K562 (cell line): Measurements from ENCODE around the gene HIVEP3. TPM values are rescaled to one million over a fixed set of nuclear protein-coding genes. Genes with fewer than 3 reads are reported as not detected.

Experiments
- ATAC-seq: fragments of 200-7000 bp; cut with Tn5 transposase; 3 replicates; pipeline ENCODE4 v1.9.1; 2020; ENCODE audit warnings: moderate library complexity
- BruUV-seq: library from RNA; stranded (reverse); fragments of 400-500 nt; replicated peaks from 2 replicates; lab custom pipeline; 2021; lab: Mats Ljungman, UMichigan
- CTCF ChIA-PET: fragments of 300-600 bp; formaldehyde crosslinking; extraction: SDS; loops from one replicate; lab custom pipeline; 2021; ENCODE audit warnings: low intra/inter-chr PET ratio; lab: Yijun Ruan, JAX
- POLR2A ChIA-PET: fragments of 300-600, 350-650 bp; sonication (Branson Sonifier 250); formaldehyde crosslinking; extraction: SDS; loops from one replicate; lab custom pipeline; 2021; ENCODE audit warnings: antibody characterized with exemption, inconsistent platforms; lab: Yijun Ruan, JAX
- DNase-seq, 4 experiments: peaks; one replicate each; pipeline versions ENCODE4 v3.0.0 to v3.0.0-alpha.2; 2011 to 2018; ENCODE audit warnings: low spot score in 3 of 4, mixed read lengths in 3 of 4; ENCODE audit errors: extremely low read depth in 1 of 4
- FAIRE-seq: peaks from 2 replicates; lab custom pipeline; 2011; peaks lifted over from hg19 to GRCh38; lab: Jason Lieb, UNC
- H2AFZ ChIP-seq: 2 replicates; pipeline ENCODE4 v1.6.0; 2011; ENCODE audit warnings: low read depth, low read length, control low read depth, inconsistent platforms
- H3K27ac ChIP-seq: fragments of 200-600 bp; 3 replicates; pipeline ENCODE4 v1.8.0; 2011; ENCODE audit warnings: low read depth, mild to moderate bottlenecking, control low read depth, inconsistent platforms, low read length, moderate library complexity, mixed read lengths; ENCODE audit errors: extremely low read depth
- H3K27me3 ChIP-seq, 2 experiments: fragments of 300-600 bp in 1 of 2; 2 replicates in 1 of 2; 3 replicates in 1 of 2; pipeline versions ENCODE4 v1.6.0 to v1.8.0; 2011; ENCODE audit warnings: inconsistent platforms in 2 of 2, low read length in 2 of 2, mild to moderate bottlenecking in 1 of 2, mixed read lengths in 1 of 2, moderate library complexity in 1 of 2; ENCODE audit not compliant: control insufficient read depth in 2 of 2, insufficient read depth in 2 of 2
- H3K36me3 ChIP-seq: fragments of 300-600 bp; 3 replicates; pipeline ENCODE4 v1.8.0; 2011; ENCODE audit warnings: mild to moderate bottlenecking, low read length, inconsistent platforms; ENCODE audit not compliant: control insufficient read depth, insufficient read depth
- H3K4me1 ChIP-seq, 2 experiments: fragments of 200-600 bp in 1 of 2; replicated peaks in 1 of 2; 2 replicates in 1 of 2; 3 replicates in 1 of 2; pipeline versions ENCODE4 v1.5.1 to v1.8.0; 2011; ENCODE audit warnings: inconsistent platforms in 2 of 2, low read length in 2 of 2, mild to moderate bottlenecking in 1 of 2, mixed read lengths in 1 of 2, moderate library complexity in 1 of 2; ENCODE audit not compliant: control insufficient read depth in 2 of 2, insufficient read depth in 2 of 2
- H3K4me2 ChIP-seq: 2 replicates; pipeline ENCODE4 v1.6.1; 2011; ENCODE audit warnings: low read length, control low read depth, inconsistent platforms, mixed read lengths; ENCODE audit not compliant: insufficient read depth
- H3K4me3 ChIP-seq: fragments of 200-600 bp; sonication (generic), shearing (Covaris generic); 2 replicates; pipeline ENCODE4 v1.5.1; 2016; ENCODE audit warnings: control low read depth, inconsistent platforms
- H3K79me2 ChIP-seq: fragments of 200-600 bp; 3 replicates; pipeline ENCODE4 v1.8.0; 2011; ENCODE audit warnings: low read length, inconsistent platforms; ENCODE audit not compliant: control insufficient read depth, insufficient read depth
- H3K9ac ChIP-seq, 2 experiments: 2 replicates each; pipeline versions ENCODE4 v1.6.0 to v1.6.1; 2011; ENCODE audit warnings: low read depth in 2 of 2, low read length in 2 of 2, control low read depth in 1 of 2, inconsistent platforms in 1 of 2, mild to moderate bottlenecking in 1 of 2, mixed read lengths in 1 of 2; ENCODE audit not compliant: insufficient read depth in 1 of 2
- H3K9me1 ChIP-seq: one replicate; pipeline ENCODE4 v1.6.0; 2011; ENCODE audit warnings: inconsistent platforms, mild to moderate bottlenecking, low read length, moderate library complexity; ENCODE audit not compliant: control insufficient read depth, insufficient read depth
- H3K9me3 ChIP-seq: replicated peaks from 2 replicates; pipeline ENCODE4 v1.5.1; 2011; ENCODE audit warnings: low read depth, low read length, inconsistent platforms; ENCODE audit not compliant: control insufficient read depth, insufficient read depth
- H4K20me1 ChIP-seq: replicated peaks from 2 replicates; pipeline ENCODE4 v1.6.1; 2011; ENCODE audit warnings: low read length, inconsistent platforms, mixed read lengths; ENCODE audit not compliant: control insufficient read depth, insufficient read depth
- DACH1 ChIP-seq: fragments of 450-650 bp; IDR thresholded peaks from 2 replicates; pipeline ENCODE4 v1.6.1; 2018; ENCODE audit not compliant: partially characterized antibody
- ESRRA ChIP-seq: fragments of 450-650 bp; IDR thresholded peaks from 2 replicates; pipeline ENCODE4 v1.6.1; 2014; ENCODE audit warnings: low read depth, mild to moderate bottlenecking, moderate library complexity, borderline replicate concordance
- IRF9 ChIP-seq: fragments of 450-650 bp; IDR thresholded peaks from 2 replicates; pipeline ENCODE4 v1.6.1; 2016; ENCODE audit warnings: missing biosample characterization, missing genetic modification characterization
- KHSRP ChIP-seq: fragments of 450-650 bp; IDR thresholded peaks from 2 replicates; pipeline ENCODE4 v1.6.1; 2017
- PATZ1 ChIP-seq: fragments of 250-450 bp; sonication (Bioruptor Pico); IDR thresholded peaks from 2 replicates; pipeline ENCODE4 v1.5.0; 2020; ENCODE audit warnings: mild to moderate bottlenecking, borderline replicate concordance
- PML ChIP-seq: IDR thresholded peaks from 2 replicates; pipeline ENCODE4 v1.6.1; 2012; ENCODE audit warnings: low read length, inconsistent platforms
- ZNF76 ChIP-seq: fragments of 250-450 bp; sonication (Bioruptor Pico); IDR thresholded peaks from 2 replicates; pipeline ENCODE4 v1.4.0; 2020; ENCODE audit warnings: mild to moderate bottlenecking, moderate library complexity, borderline replicate concordance
- ZSCAN32 ChIP-seq: fragments of 450-650 bp; formaldehyde crosslinking; IDR thresholded peaks from 2 replicates; pipeline ENCODE4 v1.4.0; 2020; ENCODE audit warnings: mild to moderate bottlenecking, moderate library complexity
- WGBS: fragments of 100-300 bp; shearing (Covaris generic); methylation state at CpG from one replicate; pipeline ENCODE4 v1.1.6; 2016; ENCODE audit warnings: low coverage, mixed read lengths; ENCODE audit not compliant: insufficient coverage; ENCODE audit errors: missing lambda C conversion rate; 5-methylcytosine and 5-hydroxymethylcytosine counted together
- in situ Hi-C: fragments of 300-500 bp; cut with MboI; formaldehyde crosslinking; loops from 4 replicates; pipeline ENCODE4 v1.15.0; 2018; ENCODE audit warnings: inconsistent platforms, mixed read lengths
- intact Hi-C: fragments of 100-400 bp; cut with micrococcal nuclease; formaldehyde crosslinking; loops from 2 replicates; pipeline ENCODE4 v1.14.2; 2022
- polyA plus RNA-seq, 8 experiments: library from polyadenylated mRNA; depleted of rRNA in 4 of 8; stranded (reverse) in 5 of 8; unstranded in 3 of 8; fragments of >200 nt; fragmentation: Nextera tagmentation in 2 of 8; fragmentation: Illumina TruSeq in 1 of 8; extraction: Ambion mirVana in 2 of 8; extraction: Trizol in 1 of 8; gene quantifications; 2 replicates each; pipeline versions ENCODE4 v1.2.1 to v1.2.3, GENCODE V29; 2011 to 2014; ENCODE audit warnings: inconsistent platforms in 1 of 8, missing spikeins in 1 of 8
- total RNA-seq, 7 experiments: library from RNA; depleted of rRNA in 6 of 7; stranded (reverse); fragments of >200 nt in 6 of 7; fragmentation: Illumina TruSeq in 2 of 7; extraction: Trizol in 2 of 7; gene quantifications; 2 replicates each; pipeline versions ENCODE4 v1.2.1 to v1.2.3, GENCODE V29; 2011 to 2021; ENCODE audit warnings: low replicate concordance in 1 of 7

HIVEP3 gene
- total and polyA plus RNA-seq, 9 of the 15 experiments (the other 6 are each of a cell fraction or from before 2014, with no cell fraction given) = 0.09 to 0.58 (median 0.34) TPM; not detected in 1

- no peak for DNase-seq
- ATAC-seq = no peak
- Histone ChIP-seq H3K27ac (no peak overlapping the region), H4K20me1 (0 out of 2 replicates have a peak, but pooled peaks cover 3% of the 10 kb centered on the region)
- FAIRE-seq = no peak
- TF ChIP-seq PML = no peak
- TF ChIP-seq ESRRA = peak; percentile 20; the same call in 1 of the 2 replicates
- TF ChIP-seq, all 486 proteins: peak for 1
- in situ Hi-C loops = no loop called here
- Histone ChIP-seq H3K4me3 (no peak overlapping the region), H3K9me1 (no peaks in the 10 kb centered on the region), H3K36me3 (no peaks in the 10 kb centered on the region), H2AFZ (no peak overlapping the region), H3K4me1 (no peaks in the 10 kb centered on the region), H3K9me3 (no peaks in the 10 kb centered on the region), H3K79me2 (no peaks in the 10 kb centered on the region), H3K27me3 (peaks cover 5 to 35% of the 10 kb centered on the region in 2 experiments; a peak in 3 of 5 replicates), H3K9ac (no peak overlapping the region), H3K4me2 (no peak overlapping the region)
- intact Hi-C loops = no loop called here
- CTCF ChIA-PET = no interaction called here
- BruUV-seq = no TSS peak
- POLR2A ChIA-PET = interaction anchor here (0.5 kb wide), 1 partner anchor 124 kb away, joined by 3 read pairs; no protein-coding TSS in a partner anchor
- WGBS = under 1% methylated on average over 8 of the region's 9 CpGs
Observed at GRCh38 chr1:41751804-41752513, 166.8 kb downstream of the HIVEP3 start.

- ChIA-PET CTCF (no interaction called here), POLR2A (interaction anchor here (0.6 kb wide), 1 partner anchor 87 kb away, joined by 3 read pairs; no protein-coding TSS in a partner anchor)
- in situ Hi-C loops (no loop called here), intact Hi-C loops (no loop called here)
- WGBS = 0% methylated on average over 9 of the region's 11 CpGs
- H3K4me3 ChIP-seq = no peak overlapping the region
- H3K9me3 ChIP-seq = no peaks in the 10 kb centered on the region
- no peak overlapping the region for H2AFZ ChIP-seq
- no peak for ATAC-seq
- H3K27ac ChIP-seq = no peak overlapping the region
- no peaks in the 10 kb centered on the region for H3K9me1 ChIP-seq
- no peak overlapping the region for H3K9ac ChIP-seq
- BruUV-seq = no TSS peak
- H3K27me3 ChIP-seq = peaks cover 5 to 36% of the 10 kb centered on the region in 2 experiments; a peak in 3 of 5 replicates
- H3K4me1 ChIP-seq = no peaks in the 10 kb centered on the region
- H3K79me2 ChIP-seq = no peaks in the 10 kb centered on the region
- DNase-seq = no peak
- H3K4me2 ChIP-seq = no peak overlapping the region
- 0 out of 2 replicates have a peak, but pooled peaks cover 3% of the 10 kb centered on the region for H4K20me1 ChIP-seq
- H3K36me3 ChIP-seq = no peaks in the 10 kb centered on the region
- no peak for FAIRE-seq
- TF ChIP-seq DACH1 (no peak), ZNF76 (CRISPR knock-in tag) (no peak), PATZ1 (CRISPR knock-in tag) (no peak), KHSRP (no peak), ZSCAN32 (CRISPR knock-in tag) (no peak), IRF9 (tag) (no peak)
Observed at GRCh38 chr1:41749991-41750745, 168.6 kb downstream of the HIVEP3 start.
